ENCODE data around the gene SPRR1A.
"Not testable (repeated sequence)": the region's sequence is repeated elsewhere in the genome, so short reads cannot be mapped to it uniquely, and the experiment has no call there.

The SPRR1A gene

DNA sequence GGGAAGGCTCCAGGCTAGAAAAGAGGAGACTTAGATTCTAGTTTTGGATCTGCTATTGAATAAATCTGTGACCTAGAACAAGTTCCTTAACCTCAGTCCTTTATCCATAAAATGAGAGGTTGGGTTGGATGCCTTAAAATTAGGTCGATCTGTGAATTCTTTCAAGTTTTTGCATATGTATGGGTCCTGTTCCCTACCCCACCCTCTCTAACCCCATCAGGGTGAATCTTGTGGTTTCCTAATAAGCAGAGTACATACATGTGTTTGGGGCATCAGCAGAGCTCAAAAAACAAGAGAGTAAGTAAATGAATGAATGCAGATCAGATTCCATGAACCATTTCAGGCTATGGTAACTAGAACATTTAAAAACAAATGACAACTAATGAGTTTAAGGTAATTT is 7.2 kb upstream of the SPRR1A start:
- no peak for DNase-seq

DNA sequence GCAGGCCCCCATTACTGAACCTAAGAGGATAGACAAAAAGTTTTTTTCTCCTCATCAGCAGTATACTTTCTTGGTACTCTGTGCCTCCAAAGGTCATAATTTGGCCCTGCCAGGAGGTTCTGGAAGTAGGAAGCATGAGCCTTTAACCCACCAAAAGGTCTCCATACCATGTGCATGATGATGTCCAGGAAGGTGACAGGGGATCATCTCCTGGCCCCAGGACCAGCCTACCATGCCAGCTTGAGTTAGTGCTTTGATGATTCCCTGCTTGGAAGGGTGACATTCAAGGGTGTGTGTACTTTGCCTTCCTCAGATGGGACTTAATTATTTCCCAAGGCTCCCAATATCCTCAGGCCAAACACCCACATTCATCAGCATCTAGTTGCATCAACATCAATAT is 6.3 kb upstream of the SPRR1A start:
- no peak for DNase-seq

DNA sequence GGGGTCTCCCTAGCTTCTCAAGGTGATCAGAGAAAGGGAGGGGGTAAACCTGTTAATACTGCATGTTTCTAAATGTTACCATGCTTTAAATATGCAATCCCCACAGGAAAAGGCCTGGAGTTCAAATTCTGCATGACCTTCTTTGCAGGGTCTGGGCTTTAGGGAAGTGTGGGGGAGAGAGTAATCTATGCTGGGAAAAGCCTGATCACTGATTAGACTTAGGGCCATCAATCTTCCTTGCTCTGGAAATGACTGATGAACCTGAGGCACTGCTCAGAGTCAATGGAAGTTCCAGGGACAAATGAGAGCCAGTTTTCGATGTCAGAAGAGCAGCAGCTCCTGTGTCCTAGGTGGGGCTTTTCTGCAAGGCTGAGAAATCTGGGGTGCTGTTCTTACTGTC is 3.2 kb upstream of the SPRR1A start:
- no peak for DNase-seq

DNA sequence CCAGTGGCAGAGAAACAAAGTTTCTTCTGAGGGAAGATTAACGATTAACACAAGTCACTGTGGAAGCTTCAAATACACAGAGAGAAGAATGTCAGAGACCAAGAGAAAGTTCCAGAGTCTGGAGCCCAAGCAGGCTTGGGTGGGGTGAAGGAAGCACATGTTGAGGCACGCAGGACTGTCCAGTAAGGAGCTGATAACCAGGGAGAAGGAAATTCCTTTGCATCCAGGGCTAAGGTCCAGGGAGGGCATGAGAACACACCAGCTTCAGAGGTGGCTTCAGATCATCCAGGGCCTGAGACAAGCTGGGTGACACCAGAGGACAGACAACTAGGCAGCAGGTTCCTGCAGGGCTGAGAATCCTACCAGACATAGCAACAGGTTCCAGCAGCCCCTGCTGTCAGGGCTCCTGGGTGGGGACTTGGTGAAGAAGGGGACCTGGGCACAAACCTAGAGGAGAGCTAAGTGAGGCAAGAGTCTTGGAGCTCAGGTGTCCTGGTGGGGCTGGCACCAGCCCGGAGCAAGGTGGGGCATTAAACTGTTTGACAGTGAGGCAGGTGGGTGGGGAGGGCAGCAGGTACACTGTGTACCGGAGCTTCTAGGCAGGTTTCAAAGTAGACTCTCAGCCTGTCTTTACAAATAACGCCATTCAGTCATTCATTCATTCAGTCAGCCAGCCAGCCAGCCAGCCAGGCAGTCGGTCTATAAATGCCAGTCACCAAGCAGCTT is 2.6 kb upstream of the SPRR1A start:
- no peak for DNase-seq

DNA sequence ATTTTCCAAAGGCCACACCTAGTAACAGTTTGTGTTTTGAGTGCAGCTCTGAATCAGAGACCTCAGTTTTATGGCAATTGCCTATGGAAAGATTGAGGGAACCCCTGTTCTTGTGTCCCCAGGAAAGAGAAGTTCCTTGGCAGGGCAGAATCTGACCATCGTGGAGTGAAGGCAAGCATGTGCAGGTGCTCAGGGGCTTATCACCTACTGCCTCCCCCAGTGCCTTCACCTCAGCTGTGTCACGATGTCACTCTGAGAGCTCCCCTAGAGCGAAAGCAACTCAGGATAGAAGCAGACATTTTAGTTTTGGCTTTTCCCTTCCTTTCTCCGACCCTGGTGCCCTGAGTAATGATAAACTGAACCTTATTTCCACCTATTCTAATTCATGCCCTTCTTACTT is 1.8 kb upstream of the SPRR1A start:
- DNase-seq, result no peak

DNA sequence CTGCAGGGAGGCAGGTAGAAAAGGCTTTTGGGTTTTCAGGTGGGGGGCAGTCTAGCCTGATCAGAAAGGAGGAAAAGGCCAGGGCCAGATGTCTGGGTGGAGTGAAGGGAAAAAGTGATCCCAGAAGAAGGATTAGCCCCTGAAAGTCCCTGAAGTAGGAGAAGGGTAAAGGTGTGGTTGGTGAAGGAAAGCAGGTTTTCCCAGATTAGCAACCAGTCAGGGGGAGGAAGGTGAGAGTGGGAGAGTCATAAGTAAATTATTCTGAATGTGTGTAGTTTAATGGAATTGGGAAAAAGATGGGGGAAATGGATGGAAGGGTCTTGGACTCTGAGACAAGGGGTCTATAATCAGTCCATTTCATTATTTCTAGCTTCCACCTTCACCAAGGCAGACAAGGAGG is 647 bp upstream of the SPRR1A start:
- no peak for DNase-seq

DNA sequence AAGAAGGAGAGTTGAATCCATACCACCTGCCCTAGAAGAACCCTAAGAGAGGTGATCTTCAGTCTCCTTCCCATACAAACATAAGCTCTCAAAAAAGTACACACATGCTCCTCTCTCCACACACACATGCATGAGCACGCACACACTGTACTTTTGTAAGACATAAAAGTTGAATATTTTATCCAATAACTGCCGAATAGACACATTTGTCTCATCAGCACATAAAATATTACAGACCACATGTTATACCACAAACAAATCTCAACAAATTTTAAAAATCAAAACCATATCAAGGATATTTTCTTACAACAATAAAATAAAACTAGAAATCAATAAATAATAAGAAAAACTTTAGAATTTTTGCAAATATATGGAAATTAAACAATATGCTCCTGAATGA is 2.7 kb downstream of the SPRR1A start:
- no peak for DNase-seq

DNA sequence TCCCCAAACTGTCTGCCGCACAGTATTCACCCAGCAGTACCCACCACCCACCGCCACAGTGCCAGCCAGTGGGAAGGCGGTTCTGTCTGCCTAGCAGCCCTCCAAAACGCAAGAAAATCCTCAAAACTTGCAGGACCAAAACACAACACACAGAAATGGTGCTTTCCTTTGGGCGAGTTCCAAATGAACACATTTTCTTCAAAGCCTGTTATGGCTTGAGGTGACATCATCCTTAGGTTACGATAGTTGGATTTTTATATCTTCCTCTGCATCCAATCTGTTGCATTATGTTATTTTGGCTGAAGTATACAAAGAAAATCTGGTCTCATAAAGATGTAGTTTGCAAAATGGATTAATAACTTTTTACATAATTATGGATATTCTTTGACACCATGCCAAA is 9.3 kb downstream of the SPRR1A start:
- no peak for DNase-seq

DNA sequence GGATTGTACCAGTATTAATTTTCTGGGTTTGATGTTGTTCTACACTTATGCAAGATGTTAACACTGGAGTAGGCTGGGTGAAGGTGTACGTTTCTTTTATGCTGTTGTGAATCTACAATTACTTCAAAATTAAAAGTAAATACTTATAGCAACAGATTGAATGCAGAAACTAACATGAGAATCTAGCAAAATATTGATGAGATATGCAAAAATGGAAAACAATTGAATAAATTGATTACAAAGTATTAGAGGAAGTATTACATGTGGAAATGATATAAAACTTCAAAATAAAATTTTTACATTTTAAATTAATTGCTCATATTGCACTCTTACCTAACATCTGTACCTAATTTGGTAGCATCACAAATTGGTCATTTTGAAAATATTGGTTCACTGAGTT is 12.0 kb downstream of the SPRR1A start:
- DNase-seq, result no peak

DNA sequence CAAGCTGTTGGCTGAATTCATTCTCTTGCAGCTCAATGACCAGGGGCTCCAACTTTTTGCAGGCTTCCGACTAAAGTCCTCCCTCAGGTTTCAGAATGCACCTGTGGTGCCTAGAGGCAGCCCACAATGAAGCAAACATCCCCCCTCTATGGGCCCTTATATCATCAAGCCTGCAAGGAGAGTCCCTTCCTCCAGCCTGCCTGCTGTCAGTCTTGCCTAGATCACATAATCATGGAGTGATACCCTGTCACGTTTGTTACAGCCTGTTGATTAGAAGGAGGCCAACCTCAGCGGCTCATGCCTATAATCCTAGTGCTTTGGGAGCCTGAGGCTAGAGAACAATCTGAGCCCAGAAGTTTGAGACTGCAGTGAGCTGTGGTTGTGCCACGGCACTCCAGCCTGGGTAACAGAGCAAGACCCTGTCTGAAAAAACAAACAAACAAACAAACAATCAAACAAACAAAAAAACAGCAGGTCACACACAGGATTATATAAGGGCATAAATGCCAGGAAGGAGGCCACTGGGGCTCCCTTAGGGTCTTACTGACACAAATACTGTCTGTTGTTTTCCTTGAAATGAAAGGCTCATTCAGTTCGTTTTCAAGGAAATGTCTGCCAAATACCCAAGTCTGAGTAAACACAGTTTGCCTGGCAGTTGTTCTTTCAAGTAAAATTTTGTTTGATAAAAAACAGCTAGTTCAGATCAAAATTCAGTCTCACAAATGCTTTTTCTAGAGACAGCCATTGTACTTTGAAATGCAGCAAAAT is 12.9 kb downstream of the SPRR1A start:
- DNase-seq, result no peak

DNA sequence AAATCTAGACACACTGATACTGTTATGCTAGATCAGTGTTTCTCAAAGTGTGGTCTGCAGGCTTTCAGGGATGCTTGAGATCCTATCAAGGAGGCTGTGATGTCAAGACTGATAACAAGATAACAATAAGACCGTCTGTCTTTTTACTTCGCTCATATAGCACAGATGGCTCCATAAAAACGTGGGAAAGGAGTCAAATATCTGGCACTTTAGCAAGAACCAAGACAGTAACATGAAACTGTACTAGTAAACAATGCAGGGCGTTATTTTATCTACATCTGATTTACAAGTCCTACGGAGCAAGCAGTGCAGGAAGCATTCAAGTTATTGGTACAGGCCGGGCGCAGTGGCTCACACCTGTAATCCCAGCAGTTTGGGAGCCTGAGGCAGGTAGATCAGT is 14.0 kb downstream of the SPRR1A start:
- DNase-seq, result no peak

DNA sequence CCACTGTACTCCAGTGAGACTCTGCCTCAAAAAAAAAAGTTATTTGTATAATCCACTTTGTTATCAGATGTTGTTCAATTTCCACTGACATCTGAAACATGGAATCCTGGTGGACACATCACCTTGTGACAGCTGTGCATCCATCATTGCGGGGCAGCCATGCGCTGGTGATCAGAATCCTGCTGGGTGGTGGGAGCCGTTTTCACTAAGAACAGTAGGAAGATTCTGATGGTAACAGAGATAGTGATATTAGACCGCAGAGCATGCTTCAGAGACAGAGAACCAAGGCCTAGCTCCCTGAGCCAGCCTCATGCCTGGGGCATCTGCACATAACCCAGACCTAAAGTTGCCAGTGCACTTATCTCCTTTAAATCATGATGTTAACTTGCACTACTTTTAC is 14.6 kb downstream of the SPRR1A start:
- no peak for DNase-seq

DNA sequence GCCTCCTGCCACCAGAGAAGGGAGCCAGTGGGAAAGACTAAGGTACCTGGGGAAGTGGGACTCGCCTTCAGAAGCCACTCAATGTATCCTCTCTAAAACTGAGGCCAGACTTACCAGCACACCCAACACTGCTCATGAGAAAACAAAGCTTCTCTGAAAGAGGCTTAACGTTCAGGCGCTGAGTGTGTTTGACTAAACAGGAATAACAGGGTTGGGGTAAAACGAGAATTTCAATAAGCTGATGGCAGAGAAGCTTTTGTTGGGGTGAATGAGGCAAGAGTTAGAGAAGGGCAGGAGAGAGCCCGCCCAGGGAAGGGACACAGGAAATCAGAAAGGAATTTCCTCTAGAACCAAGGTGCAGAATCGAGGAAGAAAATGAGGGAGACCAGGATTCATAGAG is 15.9 kb downstream of the SPRR1A start:
- no peak for DNase-seq

DNA sequence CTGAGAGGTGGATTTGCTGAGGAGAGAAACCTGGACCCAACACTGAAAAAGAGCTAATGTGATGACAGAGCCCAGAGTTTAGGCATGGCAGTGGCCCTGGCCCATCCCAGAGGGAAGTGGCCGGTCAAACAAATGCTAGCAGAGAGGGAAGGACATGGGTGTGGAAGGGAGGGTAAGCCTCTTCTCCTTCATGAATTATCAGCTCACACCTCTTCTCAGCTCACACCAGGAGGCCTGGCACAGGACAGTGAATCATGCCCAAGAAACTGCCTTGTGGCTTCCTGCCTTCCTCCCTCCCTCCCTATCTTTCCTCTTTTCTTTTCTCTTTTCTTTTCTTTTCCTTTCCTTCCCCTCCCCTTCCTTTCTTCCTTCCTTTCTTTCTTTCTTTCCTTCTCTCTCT is 16.4 kb downstream of the SPRR1A start:
- DNase-seq, result no peak

DNA sequence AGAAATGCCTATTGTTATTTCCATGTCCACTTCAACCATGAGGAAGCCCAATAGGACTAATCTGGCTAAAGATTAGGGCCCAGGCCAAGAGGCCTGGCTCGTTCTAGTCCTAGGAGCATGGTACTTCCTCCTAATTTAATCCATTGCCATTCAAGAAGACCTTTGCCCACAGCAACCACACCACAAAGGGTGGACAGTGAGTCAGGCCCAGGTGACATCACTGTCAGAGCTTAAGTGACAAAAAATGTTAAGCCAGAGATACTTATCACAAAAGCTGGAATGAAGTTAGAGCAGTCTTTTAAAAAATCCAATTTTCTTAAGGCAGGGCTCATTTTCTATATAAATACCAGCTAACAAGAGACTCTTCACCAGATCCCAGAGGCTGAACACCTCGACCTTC is 17.5 kb downstream of the SPRR1A start, which contains the start of gene SPRR3:
Gene SPRR3 (plus strand): TSS at position 368 of the 400 bp plus-strand sequence. CDS start 1,272 bp downstream, outside the sequence.
- no peak for DNase-seq

DNA sequence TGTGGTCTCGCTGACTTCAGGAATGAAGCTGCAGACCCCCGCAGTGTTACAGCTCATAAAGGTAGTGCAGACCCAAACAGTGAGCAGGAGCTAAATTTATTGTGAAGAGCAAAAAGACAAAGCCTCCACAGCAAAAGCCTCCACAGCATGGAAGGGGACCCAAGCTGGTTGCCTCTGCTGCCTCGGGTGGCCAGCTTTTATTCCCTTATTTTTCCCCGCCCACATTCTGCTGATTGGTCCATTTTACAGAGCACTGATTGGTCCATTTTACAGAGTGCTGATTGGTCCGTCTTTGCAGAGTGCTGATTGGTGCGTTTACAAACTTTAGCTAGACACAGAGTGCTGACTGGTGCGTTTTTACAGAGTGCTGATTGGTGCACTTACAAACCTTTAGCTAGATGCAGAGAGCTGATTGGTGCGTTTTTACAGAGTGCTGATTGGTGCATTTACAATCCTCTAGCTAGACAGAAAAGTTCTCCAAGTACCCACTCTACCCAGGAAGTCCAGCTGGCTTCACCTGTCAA is 27.4 kb downstream of the SPRR1A start:
- DNase-seq, result not testable (repeated sequence)

DNA sequence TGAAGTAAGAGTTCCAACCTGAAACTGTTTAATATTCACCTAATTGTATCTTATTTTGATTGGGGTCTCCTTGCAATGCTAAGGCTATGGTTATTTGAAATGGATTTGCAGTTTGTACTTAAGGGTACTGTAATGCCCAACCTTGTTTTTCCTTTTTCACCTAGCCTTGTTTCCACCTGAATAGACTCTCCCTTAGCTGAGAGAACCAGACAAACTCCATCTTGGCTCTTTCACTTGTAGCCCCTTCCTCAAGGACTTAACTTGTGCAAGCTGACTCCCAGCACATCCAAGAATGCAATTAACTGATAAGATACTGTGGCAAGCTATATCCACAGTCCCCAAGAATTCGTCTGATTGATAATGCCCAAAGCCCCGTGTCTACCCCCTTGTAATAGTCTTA is 37.9 kb downstream of the SPRR1A start:
- not testable (repeated sequence) for DNase-seq

DNA sequence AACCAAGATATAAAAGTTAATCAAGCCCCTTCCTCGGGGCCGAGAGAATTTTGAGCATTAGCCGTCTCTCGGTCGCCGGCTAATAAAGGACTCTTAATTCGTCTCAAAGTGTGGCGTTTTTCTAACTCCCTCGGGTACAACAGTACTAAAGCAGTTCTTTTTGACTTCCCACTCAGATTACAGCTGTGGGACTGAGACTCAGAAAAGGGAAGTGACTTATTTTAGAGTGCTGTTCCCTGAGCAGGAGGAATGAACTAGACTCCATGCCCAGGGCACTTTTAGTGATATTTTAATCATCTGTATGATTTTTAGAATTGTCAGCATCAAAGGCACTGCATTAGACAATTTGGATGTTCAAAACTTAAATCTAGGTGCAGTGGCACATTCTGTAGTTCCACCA is 38.5 kb downstream of the SPRR1A start:
- not testable (repeated sequence) for DNase-seq

DNA sequence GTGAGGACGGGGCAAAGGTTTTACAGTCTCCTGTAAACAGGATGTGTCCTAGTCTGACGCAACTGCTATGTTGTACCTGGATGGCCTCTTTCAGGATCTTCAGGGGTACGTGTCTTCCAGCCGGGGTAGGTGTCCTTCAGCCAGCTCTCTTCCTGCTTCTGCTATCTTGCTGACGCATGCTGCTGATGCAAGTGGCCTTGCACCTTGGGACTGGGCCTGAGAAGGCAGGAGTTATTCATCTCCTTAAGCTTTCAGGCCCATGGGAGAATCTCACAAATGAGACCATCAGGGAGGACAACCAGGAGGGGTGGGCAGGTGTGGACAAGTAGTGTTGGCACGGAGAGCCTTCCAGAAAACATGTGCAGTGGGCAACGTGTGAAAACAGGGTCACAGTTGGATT is 39.2 kb downstream of the SPRR1A start:
- no peak for DNase-seq

DNA sequence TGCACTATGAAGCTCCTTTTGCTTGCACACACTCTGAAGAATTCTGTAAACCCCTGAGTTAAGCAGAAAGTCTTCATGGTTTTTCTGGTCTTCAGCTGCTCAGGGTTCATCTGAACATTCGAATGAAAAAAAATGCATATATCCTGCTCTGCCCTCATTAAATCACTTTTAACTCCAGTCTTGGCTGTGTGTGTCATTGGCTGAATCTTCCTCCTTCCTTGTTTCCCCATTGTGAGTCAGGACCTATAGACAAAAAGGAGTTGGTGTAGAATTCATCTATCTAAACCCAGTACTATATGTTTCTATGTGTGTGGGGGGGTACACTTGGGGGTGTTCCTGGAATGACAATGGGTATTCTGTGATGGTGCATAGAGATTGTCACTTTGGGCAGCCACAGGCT is 40.5 kb downstream of the SPRR1A start:
- DNase-seq, result no peak

DNA sequence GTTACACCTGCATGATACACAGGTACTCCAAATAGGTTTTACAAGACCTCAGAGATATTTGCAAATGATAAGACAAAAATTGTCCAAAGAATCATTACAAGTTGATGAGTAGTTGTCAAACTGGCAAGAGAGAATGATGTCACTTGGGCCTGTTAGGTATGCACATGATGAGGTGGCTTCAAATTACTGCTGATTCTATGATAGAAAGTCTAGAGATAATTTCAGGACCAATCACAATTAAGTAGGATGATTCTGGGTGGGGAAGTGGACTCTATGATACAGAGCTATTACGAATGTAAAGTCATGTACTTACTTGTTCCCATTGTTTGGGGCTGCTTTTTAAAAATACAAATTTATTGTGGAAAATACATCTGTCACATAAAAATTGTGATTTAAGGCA is 41.9 kb downstream of the SPRR1A start:
- DNase-seq, result no peak

DNA sequence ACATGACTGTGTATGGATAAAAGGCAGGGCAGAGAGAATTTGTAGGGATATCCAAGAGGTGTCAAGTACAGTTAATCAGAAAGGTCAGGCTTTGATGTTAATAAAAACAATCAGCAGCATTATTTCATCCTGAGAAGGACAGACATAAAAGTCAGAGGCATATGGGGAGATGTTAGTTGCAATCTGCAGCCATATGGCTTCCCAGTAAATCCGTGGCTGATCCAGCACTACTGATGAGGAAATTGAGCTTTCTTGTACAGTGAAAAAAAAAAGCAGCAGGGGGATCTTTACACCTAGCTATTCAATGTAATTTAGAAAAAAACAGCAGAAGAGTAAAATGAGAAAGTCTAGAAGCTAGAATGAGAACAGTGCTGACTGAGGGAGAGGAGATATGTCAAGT is 44.9 kb downstream of the SPRR1A start:
- no peak for DNase-seq

DNA sequence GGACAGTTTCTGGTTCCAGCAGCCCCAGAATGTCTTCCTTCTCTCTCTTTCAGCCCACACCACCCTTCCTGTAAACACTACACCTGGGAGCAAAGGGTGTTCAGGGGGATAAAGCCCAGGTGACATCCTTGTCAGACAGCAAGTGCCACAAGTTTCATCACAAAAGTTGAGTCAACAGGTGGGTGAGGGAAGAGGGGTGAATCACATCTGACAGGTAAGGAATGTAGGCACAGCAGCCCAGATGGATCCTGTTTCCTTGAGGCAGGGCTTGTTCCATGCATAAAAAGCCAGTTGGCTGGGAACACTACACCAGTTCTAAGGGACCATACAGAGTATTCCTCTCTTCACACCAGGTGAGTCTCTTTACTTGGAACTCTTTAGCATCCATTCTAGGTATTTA is 47.0 kb downstream of the SPRR1A start, which contains the start of gene SPRR1B:
Gene SPRR1B (plus strand): TSS at position 309 of the 400 bp plus-strand sequence. CDS start 1,143 bp downstream, outside the sequence.
- DNase-seq, result no peak

DNA sequence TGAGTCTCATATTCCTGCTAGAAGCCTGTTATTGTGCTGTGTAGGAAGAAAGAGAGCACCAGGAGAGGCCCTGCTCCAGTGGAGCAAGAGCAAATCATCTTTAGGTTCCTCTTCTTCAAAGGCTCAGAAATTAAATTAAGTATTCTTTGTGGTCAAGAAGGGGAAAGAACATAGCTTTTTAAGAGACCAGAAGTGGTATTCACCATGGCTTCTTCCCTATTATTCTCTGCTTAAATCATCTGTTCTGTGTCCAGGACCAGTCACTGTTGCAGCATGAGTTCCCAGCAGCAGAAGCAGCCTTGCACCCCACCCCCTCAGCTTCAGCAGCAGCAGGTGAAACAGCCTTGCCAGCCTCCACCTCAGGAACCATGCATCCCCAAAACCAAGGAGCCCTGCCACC is 48.2 kb downstream of the SPRR1A start:
- DNase-seq, result no peak

All from SW 1271 (cell line).